GM21529 (cell line): ENCODE data around the gene HACL1.
A peak's percentile ranks its signal among the peaks of the same experiment; 100 is the strongest.

Experiments
- ATAC-seq: cut with Tn5 transposase; IDR thresholded peaks from one replicate; pipeline ENCODE4 v1.9.1; 2021; ENCODE audit not compliant: unreplicated experiment

The HACL1 gene

DNA sequence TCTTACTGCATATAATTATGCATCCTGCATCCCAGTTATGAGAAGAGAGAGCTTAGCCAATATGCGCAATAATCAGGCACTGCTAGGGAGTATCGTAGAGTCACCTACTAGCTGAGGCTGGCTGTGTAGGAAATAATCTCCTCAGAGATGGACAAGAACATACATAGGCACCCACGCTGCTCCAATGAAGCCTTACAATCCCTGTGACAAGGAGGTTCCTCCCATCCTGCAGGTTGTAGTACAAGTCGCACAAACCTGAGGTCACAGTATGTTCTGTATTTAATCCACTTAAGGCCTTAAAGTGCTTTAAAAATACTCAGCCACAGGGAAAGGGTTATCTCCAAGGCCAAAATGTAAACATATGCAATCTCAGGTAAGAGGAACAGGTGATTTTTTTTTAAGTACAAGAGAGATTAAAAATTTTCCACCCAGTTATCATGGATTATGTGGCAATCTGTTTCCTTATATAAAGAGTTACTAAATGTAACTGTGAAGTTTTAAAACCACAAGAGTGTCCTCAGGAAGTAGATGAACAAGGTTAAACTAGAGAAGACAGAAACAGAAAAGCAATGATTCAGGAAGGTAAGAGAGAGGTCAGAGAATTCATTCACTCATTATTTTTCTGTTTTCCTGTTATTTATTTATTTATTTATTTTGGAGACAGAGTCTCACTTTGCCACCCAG is 72.4 kb downstream of the HACL1 start:
- ATAC-seq: no peak

DNA sequence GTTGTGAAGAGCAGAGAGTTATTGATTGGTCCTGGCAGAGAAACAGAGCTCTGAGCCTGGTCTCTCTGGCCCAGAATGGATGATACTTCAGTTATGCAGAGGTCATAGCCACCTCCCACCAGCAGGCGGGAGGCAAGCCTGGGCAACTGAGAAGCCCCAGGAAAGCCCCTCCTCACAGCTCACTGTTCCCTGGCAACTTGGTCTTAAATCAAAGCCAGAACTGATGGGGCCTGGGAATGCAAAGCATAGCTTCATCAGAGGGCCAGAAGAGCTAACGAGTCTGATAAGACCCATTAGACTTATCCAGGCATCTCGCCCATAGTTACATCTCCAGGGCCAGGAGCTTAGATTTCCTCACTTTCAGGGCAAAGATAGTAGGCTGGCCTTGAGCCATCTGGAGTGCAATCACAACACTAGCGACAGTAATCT is 74.3 kb downstream of the HACL1 start:
- ATAC-seq: peak; percentile 59

DNA sequence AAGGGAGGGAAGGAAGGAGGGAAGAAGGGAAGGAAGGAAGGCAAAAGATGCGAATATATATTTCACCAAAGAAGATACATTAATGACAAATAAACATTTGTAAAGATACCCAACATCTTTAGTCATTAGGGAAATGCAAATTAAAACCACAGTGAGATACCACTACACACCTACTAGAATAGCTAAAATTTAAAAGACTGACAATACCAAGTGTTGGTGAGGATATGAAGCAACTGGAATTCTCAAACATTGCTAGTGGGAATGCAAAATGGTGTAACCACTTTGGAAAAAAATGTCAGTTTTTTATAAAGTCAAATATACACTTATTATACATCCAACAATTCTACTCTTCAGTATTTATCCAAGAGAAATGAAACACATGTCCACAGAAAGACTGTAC is 75.6 kb downstream of the HACL1 start:
- no peak for ATAC-seq

DNA sequence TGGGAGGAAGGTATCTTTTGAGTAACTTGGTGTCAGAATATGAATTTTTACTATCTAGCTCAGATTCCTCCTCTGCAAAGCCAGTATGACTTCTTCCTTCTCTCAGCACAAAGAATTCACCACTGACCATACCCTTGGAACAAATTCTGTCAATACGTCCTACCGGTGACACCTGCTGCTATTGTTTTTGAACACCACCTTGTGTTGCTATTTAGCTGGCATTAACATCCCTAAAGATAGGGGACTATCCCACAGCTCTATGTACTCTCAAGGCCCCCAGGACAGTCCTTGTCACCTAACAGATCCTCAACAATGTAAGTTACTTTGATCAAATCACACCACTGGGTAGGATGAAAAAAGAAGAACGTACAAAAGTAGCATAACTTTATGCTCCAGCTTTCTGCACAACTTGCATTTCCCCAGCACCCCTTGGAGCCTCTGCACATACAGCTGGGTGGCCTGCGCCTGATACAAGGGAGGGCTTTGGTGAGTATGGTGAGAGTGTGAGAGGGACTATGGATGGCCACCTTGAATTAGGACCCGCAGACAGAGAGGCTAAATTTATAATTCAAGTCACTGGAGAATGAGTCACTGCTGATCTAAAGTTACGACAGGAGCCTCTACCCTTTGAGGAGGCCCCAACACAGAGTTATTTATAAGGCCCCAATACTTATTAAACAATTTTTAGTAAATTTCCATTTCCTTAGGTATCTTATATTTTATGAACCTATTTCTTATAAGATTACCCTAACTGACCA is 77.5 kb downstream of the HACL1 start:
- ATAC-seq: no peak

DNA sequence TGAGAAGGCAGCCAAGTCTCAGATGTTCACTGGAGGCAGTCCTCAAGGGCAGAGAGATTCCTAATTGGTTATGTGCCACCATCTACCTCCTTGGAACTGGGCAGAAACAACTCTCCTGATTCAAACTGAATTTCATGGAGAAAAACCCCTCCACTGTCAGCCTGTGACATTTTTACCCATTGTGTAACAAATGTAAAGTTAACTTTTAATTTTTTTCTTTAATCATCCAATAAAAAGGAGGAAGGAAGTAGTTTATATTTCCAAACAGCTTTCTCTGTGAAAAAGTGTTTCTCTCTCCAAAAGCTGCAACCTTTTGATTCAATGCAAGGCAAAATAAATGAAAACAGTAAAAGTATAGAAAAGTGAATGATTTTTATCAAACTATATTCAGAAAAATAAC is 79.4 kb downstream of the HACL1 start:
- no peak for ATAC-seq

DNA sequence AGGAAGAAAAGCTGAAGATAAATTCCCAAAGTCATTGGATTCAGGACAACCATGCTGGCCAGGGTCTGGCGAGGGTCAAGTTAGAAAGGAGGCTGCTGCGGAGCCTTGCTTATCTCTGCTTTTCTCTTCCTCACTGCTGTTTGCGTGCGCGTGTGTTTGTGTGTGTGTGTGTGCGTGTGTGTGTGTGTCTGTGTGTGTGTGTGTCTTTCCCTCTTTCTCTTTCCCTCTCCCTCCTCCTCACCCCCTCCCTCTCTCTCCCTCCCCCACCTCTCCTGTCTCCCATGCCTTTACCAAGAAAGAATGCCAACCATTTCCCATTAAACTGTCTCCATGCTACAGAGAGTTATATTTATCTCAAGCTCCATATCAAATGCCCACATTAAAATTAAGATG is 79.8 kb downstream of the HACL1 start, which contains the start of gene COLQ:
TSS of gene COLQ (minus strand) at position 134 of the 393 bp plus-strand sequence. CDS start at position 53, 81 bp downstream.
- no peak for ATAC-seq

DNA sequence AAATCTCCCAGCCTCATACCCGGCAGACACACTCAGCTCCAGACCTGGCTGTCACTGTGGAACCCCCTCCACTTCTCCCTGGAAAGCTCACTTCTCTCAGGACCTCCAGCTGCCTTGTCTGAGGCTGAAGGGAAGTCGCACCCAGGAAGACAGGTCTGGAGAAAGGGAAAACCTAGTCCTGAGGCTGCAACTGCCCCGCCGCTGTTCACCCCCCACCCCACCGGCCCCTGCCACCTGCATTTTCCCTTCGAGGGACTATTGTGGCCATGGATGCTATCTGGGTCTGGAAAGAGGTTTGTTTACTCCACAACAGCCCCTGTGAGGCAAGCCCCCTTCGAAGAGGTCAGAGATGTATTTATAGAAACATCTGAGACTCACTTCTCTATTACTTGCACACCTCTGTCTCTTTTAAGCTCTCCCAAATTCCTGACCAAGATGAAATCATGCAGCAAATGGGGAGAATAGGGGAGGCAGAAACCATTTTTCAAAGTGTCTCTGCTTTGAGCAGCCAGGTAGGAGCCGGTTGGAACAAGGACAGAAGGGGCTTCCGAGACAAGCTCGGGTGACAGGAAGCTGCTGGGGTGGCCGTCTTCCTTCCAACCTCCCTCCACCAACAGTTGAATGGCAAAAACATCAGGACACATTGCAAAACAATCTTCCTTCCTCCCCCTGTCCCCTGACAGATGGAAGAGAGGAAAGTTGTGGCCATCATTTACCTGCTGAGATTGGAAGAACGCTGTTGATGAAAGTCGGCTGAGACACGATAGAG is 80.4 kb downstream of the HACL1 start:
- no peak for ATAC-seq

DNA sequence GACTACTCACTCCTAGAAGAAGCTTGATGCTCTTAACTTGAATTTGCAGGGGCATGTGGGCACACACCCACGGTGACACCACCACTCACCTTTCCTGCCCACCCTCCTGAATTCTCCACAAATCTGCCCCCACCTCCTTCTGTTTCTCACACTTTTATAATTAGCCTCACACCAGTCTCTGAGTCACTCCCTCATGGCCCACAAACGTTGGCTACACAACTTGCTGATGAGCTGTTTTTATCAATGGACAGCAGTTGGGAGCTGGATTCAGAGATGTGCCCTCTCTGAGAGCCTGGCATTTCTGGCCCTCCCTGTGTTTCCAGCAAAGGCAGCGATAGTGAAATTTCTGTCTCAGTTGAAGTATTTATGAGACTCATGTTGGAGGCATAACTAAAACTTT is 81.2 kb downstream of the HACL1 start:
- no peak for ATAC-seq

DNA sequence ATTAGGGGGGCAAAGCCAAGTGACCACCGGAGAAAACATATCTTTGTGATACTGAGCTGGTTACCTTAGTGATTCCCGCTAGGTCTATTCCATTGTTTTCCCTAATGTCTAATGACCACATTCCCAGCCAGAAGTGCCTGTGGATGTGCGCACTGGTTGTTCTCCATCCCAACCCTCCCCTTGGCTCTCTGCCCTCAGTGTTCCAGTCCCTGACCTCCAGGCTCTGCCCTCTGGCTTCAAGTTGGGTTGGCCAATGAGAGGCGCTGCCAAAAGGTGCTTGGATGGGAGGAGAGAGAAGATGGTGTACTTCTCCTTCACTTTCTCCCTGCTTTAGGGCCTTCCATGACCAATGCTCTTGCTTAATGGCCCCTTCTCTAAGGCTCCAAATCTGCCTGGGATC is 82.3 kb downstream of the HACL1 start:
- ATAC-seq: no peak

DNA sequence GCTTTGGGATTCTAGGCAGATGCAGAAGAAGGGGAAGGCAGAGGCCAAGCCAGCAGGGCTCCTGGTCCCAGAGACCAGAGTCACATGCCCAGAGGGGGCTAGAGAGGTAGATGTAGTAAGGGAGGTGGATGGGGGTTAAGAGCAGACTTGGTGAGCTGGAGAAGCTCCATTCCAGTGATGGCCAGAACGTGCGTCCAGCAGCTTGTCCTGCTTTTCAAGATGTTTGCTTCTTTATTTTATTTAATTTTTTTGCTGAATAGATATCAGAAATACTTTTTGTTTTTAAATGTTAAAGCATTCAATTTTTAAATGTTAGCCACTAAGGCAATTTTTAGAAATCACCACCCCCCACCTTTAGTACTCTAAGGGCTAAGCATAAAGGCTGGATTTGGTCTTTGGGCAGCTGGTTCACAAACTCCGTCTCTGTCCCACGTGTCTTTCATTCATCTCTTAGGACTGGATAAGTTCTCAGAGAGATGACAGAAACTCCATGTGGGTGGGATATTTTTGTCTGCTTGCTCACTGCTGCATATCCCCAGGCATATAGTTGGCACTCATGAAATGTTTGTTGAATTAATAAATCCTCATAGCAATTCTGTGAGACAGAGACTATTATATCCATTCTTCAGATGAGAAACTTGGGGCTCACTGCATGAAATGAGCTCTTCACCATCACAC is 86.6 kb downstream of the HACL1 start:
- no peak for ATAC-seq

DNA sequence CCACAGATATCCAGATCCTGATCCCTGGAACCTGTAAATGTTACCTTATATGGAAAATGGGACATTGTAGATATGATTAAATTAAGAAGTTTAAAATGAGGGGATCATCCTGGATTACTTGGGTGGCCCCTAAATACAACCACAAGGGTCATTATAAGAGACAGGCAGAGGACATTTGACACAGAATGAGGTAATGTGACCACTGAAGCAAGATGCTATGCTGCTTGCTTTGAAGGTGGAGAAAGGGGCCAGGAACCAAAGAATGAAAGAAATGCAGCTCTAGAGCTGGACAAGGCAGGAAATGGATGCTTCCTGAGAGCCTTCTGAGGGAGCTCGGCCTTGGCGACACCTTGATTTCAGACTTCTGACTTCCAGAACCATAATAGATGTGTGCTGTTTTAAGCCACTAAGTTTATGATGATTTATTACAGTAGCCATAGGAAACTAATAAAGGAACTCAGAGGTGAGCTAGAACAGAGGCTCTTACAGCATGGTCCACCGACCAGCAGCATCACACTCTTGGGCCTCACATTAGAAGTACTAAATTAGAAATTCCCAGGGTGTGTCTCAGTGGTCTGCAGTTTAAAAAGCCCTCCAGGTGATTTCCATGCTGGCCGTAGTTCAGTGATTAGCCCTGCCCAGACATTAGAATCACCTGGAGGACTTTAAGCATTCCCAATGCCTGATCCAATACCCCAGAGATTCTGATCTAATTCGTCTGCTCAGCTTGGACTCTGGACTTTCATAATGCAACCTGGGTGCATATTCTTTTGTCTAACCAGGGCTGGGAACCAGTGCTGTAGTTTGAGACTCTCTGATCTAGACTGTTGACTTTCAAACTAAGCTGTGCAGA is 87.3 kb downstream of the HACL1 start:
- ATAC-seq: no peak

DNA sequence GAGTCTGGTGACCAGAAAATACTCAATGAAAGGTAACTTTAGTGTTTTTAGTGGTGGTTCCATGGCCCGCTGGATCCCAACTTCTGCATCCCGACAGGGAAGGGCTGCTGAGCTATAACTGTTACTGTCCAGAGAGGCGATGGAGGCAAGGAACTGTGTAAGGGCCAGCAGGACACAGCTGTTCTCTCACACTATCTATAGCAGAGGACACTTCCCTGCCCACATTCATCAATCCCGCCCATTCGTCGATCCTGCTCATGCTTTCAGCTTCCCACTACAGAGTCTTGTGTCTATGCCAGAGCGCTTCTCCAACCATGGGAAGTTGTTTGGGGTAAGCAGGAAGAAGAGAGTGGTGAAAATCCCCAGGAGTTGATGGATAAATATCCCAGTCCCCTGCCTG is 88.3 kb downstream of the HACL1 start:
- ATAC-seq: no peak

DNA sequence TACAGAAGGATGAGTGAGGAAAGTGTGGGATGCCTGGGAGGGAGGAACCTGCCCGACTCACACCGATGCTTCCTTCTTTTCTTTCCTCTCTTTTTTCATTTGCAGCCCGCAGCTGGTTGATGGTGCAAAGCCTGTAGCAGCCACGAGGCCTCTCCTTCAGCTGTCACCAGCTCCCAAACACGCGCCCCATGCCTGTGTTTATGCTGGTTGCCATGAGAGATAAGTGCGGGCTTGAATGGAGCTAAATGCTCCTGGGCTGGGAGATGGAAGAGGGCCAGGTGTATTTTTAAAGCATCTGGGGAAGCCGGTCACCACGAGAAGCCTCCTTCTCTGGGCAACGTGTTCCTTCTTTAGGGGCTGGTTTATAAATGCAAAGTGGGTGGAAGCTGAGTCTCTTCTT is 89.2 kb downstream of the HACL1 start:
- no peak for ATAC-seq

DNA sequence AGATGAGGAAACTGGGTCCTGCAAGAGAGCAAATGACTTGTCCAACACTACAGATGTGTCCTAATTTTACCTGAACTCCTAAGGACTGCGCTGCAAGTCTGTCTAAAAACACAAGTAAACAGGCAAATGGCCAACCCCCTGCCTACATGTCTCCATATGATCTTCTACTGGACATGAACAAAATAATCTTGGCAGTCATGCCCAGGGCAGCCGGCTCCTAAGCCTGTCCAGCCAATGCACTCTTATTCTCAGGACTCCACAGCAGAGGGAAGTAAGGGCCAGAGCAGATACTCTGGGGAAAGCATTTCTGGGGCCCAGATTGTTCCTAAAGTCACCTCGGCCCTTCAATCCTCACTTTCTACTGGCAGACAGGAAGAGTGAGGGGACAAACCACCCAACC is 90.2 kb downstream of the HACL1 start:
- no peak for ATAC-seq
